Mucosa of rectum (tissue), 2 donors: ENCODE results near the gene TSGA10IP.

Experiments
- H3K27ac ChIP-seq, 2 donors: one replicate each; pipeline ENCODE4 v1.7.0; 2013; ENCODE audit warnings: inconsistent platforms in 2 of 2, low read depth in 2 of 2, low read length in 2 of 2
- H3K27me3 ChIP-seq, 2 donors: one replicate each; pipeline ENCODE4 v1.7.0; 2013; ENCODE audit warnings: low read length in 2 of 2; ENCODE audit not compliant: control insufficient read depth in 2 of 2, insufficient read depth in 2 of 2
- H3K36me3 ChIP-seq, 2 donors: one replicate each; pipeline ENCODE4 v1.7.0; 2013; ENCODE audit warnings: low read length in 2 of 2; ENCODE audit not compliant: control insufficient read depth in 2 of 2, insufficient read depth in 2 of 2
- H3K4me1 ChIP-seq, 2 donors: one replicate each; pipeline ENCODE4 v1.7.0; 2013; ENCODE audit warnings: low read length in 2 of 2, mild to moderate bottlenecking in 1 of 2; ENCODE audit not compliant: control insufficient read depth in 2 of 2, insufficient read depth in 2 of 2
- H3K4me3 ChIP-seq, 2 donors: one replicate each; pipeline ENCODE4 v1.7.0; 2013; ENCODE audit warnings: low read length in 2 of 2
- H3K9ac ChIP-seq, 2 donors: one replicate each; pipeline ENCODE4 v1.7.0; 2013; ENCODE audit warnings: low read length in 2 of 2, low read depth in 1 of 2, mild to moderate bottlenecking in 1 of 2
- H3K9me3 ChIP-seq, 2 donors: one replicate each; pipeline ENCODE4 v1.7.0; 2013; ENCODE audit warnings: low read length in 2 of 2; ENCODE audit not compliant: control insufficient read depth in 2 of 2
- donor health status: healthy.
- donor health status: Normal muscosa, but diverticular disease.

Gene TSGA10IP

GRCh38 chr11:65927904-65928397 lies 17.3 kb upstream of the TSGA10IP start:
- no peaks in the 10 kb centered on the region for H3K9me3 ChIP-seq
- peak overlapping the region in 1 of 2 donors; percentile 87 for H3K27ac ChIP-seq
- H3K27me3 ChIP-seq = no peaks in the 10 kb centered on the region
- H3K36me3 ChIP-seq = no peaks in the 10 kb centered on the region
- peak overlapping the region in 1 of 2 donors; percentile 38 for H3K9ac ChIP-seq
- peaks cover 0 to 9% of the 10 kb centered on the region in 2 donors for H3K4me1 ChIP-seq
- peak overlapping the region; percentile 15 to 48 for H3K4me3 ChIP-seq

GRCh38 chr11:65928667-65929066 lies 16.6 kb upstream of the TSGA10IP start:
- H3K9ac ChIP-seq = no peak overlapping the region

GRCh38 chr11:65931773-65932557 lies 13.3 kb upstream of the TSGA10IP start:
- Histone ChIP-seq H3K9ac (no peak overlapping the region), H3K4me1 (peaks cover 0 to 9% of the 10 kb centered on the region in 2 donors), H3K27me3 (no peaks in the 10 kb centered on the region), H3K36me3 (no peaks in the 10 kb centered on the region), H3K27ac (no peak overlapping the region), H3K9me3 (no peaks in the 10 kb centered on the region), H3K4me3 (no peak overlapping the region)

More at GRCh38 chr11:65928667-65929066, 16.6 kb upstream of the TSGA10IP start:
- H3K36me3 ChIP-seq = no peaks in the 10 kb centered on the region
- no peak overlapping the region for H3K4me3 ChIP-seq
- H3K9me3 ChIP-seq = no peaks in the 10 kb centered on the region
- H3K4me1 ChIP-seq = peaks cover 0 to 9% of the 10 kb centered on the region in 2 donors
- no peaks in the 10 kb centered on the region for H3K27me3 ChIP-seq
- peak overlapping the region in 1 of 2 donors; percentile 6 for H3K27ac ChIP-seq

- peaks cover 0 to 7% of the 10 kb centered on the region in 2 donors for H3K4me1 ChIP-seq
- no peaks in the 10 kb centered on the region for H3K36me3 ChIP-seq
- no peak overlapping the region for H3K9ac ChIP-seq
- no peaks in the 10 kb centered on the region for H3K9me3 ChIP-seq
- H3K4me3 ChIP-seq = no peak overlapping the region
- no peak overlapping the region for H3K27ac ChIP-seq
- no peaks in the 10 kb centered on the region for H3K27me3 ChIP-seq
These were observed 12.7 kb upstream of the TSGA10IP start for GRCh38 chr11:65932558-65932919.

- H3K27ac ChIP-seq = no peak overlapping the region
- no peaks in the 10 kb centered on the region for H3K27me3 ChIP-seq
- H3K9ac ChIP-seq = no peak overlapping the region
- H3K36me3 ChIP-seq = no peaks in the 10 kb centered on the region
- H3K4me1 ChIP-seq = no peaks in the 10 kb centered on the region
- no peak overlapping the region for H3K4me3 ChIP-seq
- no peaks in the 10 kb centered on the region for H3K9me3 ChIP-seq
These were observed 11.3 kb upstream of the TSGA10IP start for GRCh38 chr11:65934014-65934413.

- Histone ChIP-seq H3K4me1 (no peaks in the 10 kb centered on the region), H3K9me3 (no peaks in the 10 kb centered on the region), H3K36me3 (no peaks in the 10 kb centered on the region), H3K9ac (no peak overlapping the region), H3K4me3 (no peak overlapping the region), H3K27me3 (peaks cover 3% of the 10 kb centered on the region in 2 donors), H3K27ac (no peak overlapping the region)
These were observed 7.5 kb upstream of the TSGA10IP start for GRCh38 chr11:65937766-65938165.

- Histone ChIP-seq H3K36me3 (no peaks in the 10 kb centered on the region), H3K4me1 (no peaks in the 10 kb centered on the region), H3K27ac (no peak overlapping the region), H3K9me3 (no peaks in the 10 kb centered on the region), H3K4me3 (no peak overlapping the region), H3K9ac (no peak overlapping the region), H3K27me3 (peaks cover 3% of the 10 kb centered on the region in 2 donors)
These were observed 3.5 kb upstream of the TSGA10IP start for GRCh38 chr11:65941720-65942310.

- Histone ChIP-seq H3K9me3 (no peaks in the 10 kb centered on the region), H3K9ac (no peak overlapping the region), H3K4me1 (no peaks in the 10 kb centered on the region), H3K36me3 (no peaks in the 10 kb centered on the region), H3K27ac (no peak overlapping the region), H3K27me3 (peaks cover 3% of the 10 kb centered on the region in 2 donors), H3K4me3 (no peak overlapping the region)
These were observed 2.7 kb upstream of the TSGA10IP start for GRCh38 chr11:65942531-65942930.

- H3K9ac ChIP-seq = no peak overlapping the region
- no peak overlapping the region for H3K4me3 ChIP-seq
- no peak overlapping the region for H3K27ac ChIP-seq
- H3K27me3 ChIP-seq = peaks cover 3% of the 10 kb centered on the region in 2 donors
- H3K4me1 ChIP-seq = no peaks in the 10 kb centered on the region
- H3K36me3 ChIP-seq = no peaks in the 10 kb centered on the region
- H3K9me3 ChIP-seq = no peaks in the 10 kb centered on the region
These were observed 1.1 kb upstream of the TSGA10IP start for GRCh38 chr11:65944191-65944590.

GRCh38 chr11:65944767-65945166 lies 513 bp upstream of the TSGA10IP start:
- H3K4me1 ChIP-seq = no peaks in the 10 kb centered on the region
- no peak overlapping the region for H3K27ac ChIP-seq
- H3K9ac ChIP-seq = no peak overlapping the region
- H3K4me3 ChIP-seq = no peak overlapping the region
- no peaks in the 10 kb centered on the region for H3K9me3 ChIP-seq
- peaks cover 3% of the 10 kb centered on the region in 2 donors for H3K27me3 ChIP-seq
- no peaks in the 10 kb centered on the region for H3K36me3 ChIP-seq
